Measurements from ENCODE around the gene STUB1.

STUB1 gene

GRCh38 chr16:705431-706188, 25.4 kb downstream of the STUB1 start, which contains the start of gene FBXL16:
TSS of gene FBXL16 (minus strand) at chr16:705801. CDS start at chr16:697405, 8,396 bp downstream.
- DNase-seq = no peak
- Histone ChIP-seq H3K27ac (no peak within 1 kb of the TSS), H3K36me3 (replicated peaks) (no peaks in the 10 kb centered on the region), H3K4me3 (ENCODE audit: low read depth, low read length) (no peak within 1 kb of the TSS), H3K27me3 (replicated peaks) (peaks cover 67% of the 10 kb centered on the region)
- in situ Hi-C loops (cut with HindIII; ENCODE audit: low pct_ligation_motif_present, low sequenced_read_pairs) = loop anchor here (25.0 kb wide), 1 partner anchor 282 kb away; the partner anchor contains the start of gene SOX8
- no peak for TF ChIP-seq CTCF (IDR thresholded peaks at IDR 0.05; ENCODE audit: low read depth, low read length, missing control alignments)

GRCh38 chr16:706189-707061, 26.2 kb downstream of the STUB1 start:
- Histone ChIP-seq H3K27me3 (replicated peaks) (peaks cover 58% of the 10 kb centered on the region), H3K27ac (no peak overlapping the region), H3K4me3 (ENCODE audit: low read depth, low read length) (no peak overlapping the region), H3K36me3 (replicated peaks) (no peaks in the 10 kb centered on the region)
- in situ Hi-C loops (cut with HindIII; ENCODE audit: low pct_ligation_motif_present, low sequenced_read_pairs) = loop anchor here (25.0 kb wide), 1 partner anchor 281 kb away; the partner anchor contains the start of gene SOX8
- TF ChIP-seq CTCF (IDR thresholded peaks at IDR 0.05; ENCODE audit: low read depth, low read length, missing control alignments) = no peak
- DNase-seq = no peak

- no peaks in the 10 kb centered on the region for H3K36me3 ChIP-seq (replicated peaks)
- no peak overlapping the region for H3K4me3 ChIP-seq (ENCODE audit: low read depth, low read length)
- H3K27me3 ChIP-seq (replicated peaks) = peaks cover 52% of the 10 kb centered on the region
- H3K27ac ChIP-seq = no peak overlapping the region
- in situ Hi-C loops (cut with HindIII; ENCODE audit: low pct_ligation_motif_present, low sequenced_read_pairs) = loop anchor here (25.0 kb wide), 1 partner anchor 280 kb away; the partner anchor contains the start of gene SOX8
- no peak for DNase-seq
- no peak for TF ChIP-seq CTCF (IDR thresholded peaks at IDR 0.05; ENCODE audit: low read depth, low read length, missing control alignments)
Measured at GRCh38 chr16:707062-707538, 26.9 kb downstream of the STUB1 start.

- Histone ChIP-seq H3K27ac (no peak overlapping the region), H3K27me3 (replicated peaks) (peaks cover 42% of the 10 kb centered on the region), H3K4me3 (ENCODE audit: low read depth, low read length) (no peak overlapping the region), H3K36me3 (replicated peaks) (no peaks in the 10 kb centered on the region)
- in situ Hi-C loops (cut with HindIII; ENCODE audit: low pct_ligation_motif_present, low sequenced_read_pairs) = loop anchor here (25.0 kb wide), 1 partner anchor 279 kb away; the partner anchor contains the start of gene SOX8
- no peak for DNase-seq
- TF ChIP-seq CTCF (IDR thresholded peaks at IDR 0.05; ENCODE audit: low read depth, low read length, missing control alignments) = no peak
Measured at GRCh38 chr16:708019-708418, 27.8 kb downstream of the STUB1 start.

GRCh38 chr16:708959-709358, 28.7 kb downstream of the STUB1 start:
- Histone ChIP-seq H3K27me3 (replicated peaks) (peaks cover 33% of the 10 kb centered on the region), H3K27ac (no peak overlapping the region), H3K36me3 (replicated peaks) (no peaks in the 10 kb centered on the region), H3K4me3 (ENCODE audit: low read depth, low read length) (no peak overlapping the region)
- in situ Hi-C loops (cut with HindIII; ENCODE audit: low pct_ligation_motif_present, low sequenced_read_pairs) = loop anchor here (25.0 kb wide), 1 partner anchor 278 kb away; the partner anchor contains the start of gene SOX8
- no peak for TF ChIP-seq CTCF (IDR thresholded peaks at IDR 0.05; ENCODE audit: low read depth, low read length, missing control alignments)
- DNase-seq = no peak

All from brain microvascular endothelial cell (primary cell).